ENCODE data around the gene KEAP1. TPM values are rescaled to one million over a fixed set of nuclear protein-coding genes. Genes with fewer than 3 reads are reported as not detected.

The KEAP1 gene
- total RNA-seq, 4 donors from 2014 or later = 39.7 to 127 (median 56.8) TPM

DNA sequence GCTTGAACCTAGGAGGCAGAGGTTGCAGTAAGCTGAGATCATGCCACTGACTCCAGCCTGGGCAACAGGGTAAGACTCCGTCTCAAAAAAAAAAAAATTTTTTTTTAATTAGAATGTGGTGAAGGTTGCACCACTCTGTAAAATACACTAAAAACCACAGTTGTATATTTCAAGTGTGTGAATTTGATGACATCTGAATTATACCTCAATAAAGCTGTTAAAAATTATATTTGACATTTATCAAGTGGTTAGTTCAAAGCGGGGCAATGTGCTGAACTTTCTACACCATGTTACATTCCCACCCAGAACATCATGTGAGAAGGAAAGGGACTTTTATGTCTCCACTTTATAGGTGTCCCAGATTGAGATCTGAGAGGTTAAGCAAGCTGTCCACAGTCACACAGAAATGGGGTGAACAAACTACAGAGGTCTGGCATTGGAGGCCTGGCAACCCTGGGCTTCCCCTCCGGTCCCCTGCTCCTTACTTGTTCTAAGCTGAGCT is 20.0 kb upstream of the KEAP1 start:
- Histone ChIP-seq H3K4me3 (no peak overlapping the region), H3K27me3 (peaks cover 3 to 5% of the 10 kb centered on the region in 2 donors), H3K27ac (no peak overlapping the region), H3K9me3 (no peaks in the 10 kb centered on the region), H3K4me1 (no peaks in the 10 kb centered on the region), H3K36me3 (no peaks in the 10 kb centered on the region)
- TF ChIP-seq, protein P1, sequence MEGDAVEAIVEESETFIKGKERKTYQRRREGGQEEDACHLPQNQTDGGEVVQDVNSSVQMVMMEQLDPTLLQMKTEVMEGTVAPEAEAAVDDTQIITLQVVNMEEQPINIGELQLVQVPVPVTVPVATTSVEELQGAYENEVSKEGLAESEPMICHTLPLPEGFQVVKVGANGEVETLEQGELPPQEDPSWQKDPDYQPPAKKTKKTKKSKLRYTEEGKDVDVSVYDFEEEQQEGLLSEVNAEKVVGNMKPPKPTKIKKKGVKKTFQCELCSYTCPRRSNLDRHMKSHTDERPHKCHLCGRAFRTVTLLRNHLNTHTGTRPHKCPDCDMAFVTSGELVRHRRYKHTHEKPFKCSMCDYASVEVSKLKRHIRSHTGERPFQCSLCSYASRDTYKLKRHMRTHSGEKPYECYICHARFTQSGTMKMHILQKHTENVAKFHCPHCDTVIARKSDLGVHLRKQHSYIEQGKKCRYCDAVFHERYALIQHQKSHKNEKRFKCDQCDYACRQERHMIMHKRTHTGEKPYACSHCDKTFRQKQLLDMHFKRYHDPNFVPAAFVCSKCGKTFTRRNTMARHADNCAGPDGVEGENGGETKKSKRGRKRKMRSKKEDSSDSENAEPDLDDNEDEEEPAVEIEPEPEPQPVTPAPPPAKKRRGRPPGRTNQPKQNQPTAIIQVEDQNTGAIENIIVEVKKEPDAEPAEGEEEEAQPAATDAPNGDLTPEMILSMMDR (IDR thresholded peaks at IDR 0.05) = no peak
- TF ChIP-seq POLR2A (IDR thresholded peaks at IDR 0.05) = no peak
- intact Hi-C loops (cut with DNase I; ENCODE audit: low total_unique reads) = no loop called here
- DNase-seq = no peak

GRCh38 chr19:10521461-10522171 is 18.5 kb upstream of the KEAP1 start:
- intact Hi-C loops (cut with DNase I; ENCODE audit: low total_unique reads) = no loop called here
- TF ChIP-seq, protein P1 (IDR thresholded peaks at IDR 0.05) = no peak
- no peak for TF ChIP-seq POLR2A (IDR thresholded peaks at IDR 0.05)

GRCh38 chr19:10520652-10521318 is 17.6 kb upstream of the KEAP1 start:
- H3K27me3 ChIP-seq = peaks cover 3 to 10% of the 10 kb centered on the region in 2 donors
- no peak for DNase-seq
- intact Hi-C loops (cut with DNase I; ENCODE audit: low total_unique reads) = no loop called here

More at GRCh38 chr19:10521461-10522171, 18.5 kb upstream of the KEAP1 start:
- no peak for DNase-seq
- H3K27me3 ChIP-seq = peaks cover 3 to 5% of the 10 kb centered on the region in 2 donors
- H3K9me3 ChIP-seq = no peaks in the 10 kb centered on the region
- no peak overlapping the region for H3K27ac ChIP-seq
- no peak overlapping the region for H3K4me3 ChIP-seq
- H3K4me1 ChIP-seq = peaks cover 0 to 7% of the 10 kb centered on the region in 2 donors
- H3K36me3 ChIP-seq = no peaks in the 10 kb centered on the region

GRCh38 chr19:10519421-10519820 is 16.3 kb upstream of the KEAP1 start:
- DNase-seq = no peak
- H3K27ac ChIP-seq = no peak overlapping the region
- peaks cover 3 to 20% of the 10 kb centered on the region in 2 donors for H3K27me3 ChIP-seq
- no peaks in the 10 kb centered on the region for H3K9me3 ChIP-seq
- no peaks in the 10 kb centered on the region for H3K36me3 ChIP-seq
- TF ChIP-seq POLR2A (IDR thresholded peaks at IDR 0.05) = no peak
- TF ChIP-seq, protein P1 (IDR thresholded peaks at IDR 0.05) = no peak
- intact Hi-C loops (cut with DNase I; ENCODE audit: low total_unique reads) = no loop called here
- peaks cover 0 to 7% of the 10 kb centered on the region in 2 donors for H3K4me1 ChIP-seq
- H3K4me3 ChIP-seq = no peak overlapping the region

More at GRCh38 chr19:10520652-10521318, 17.6 kb upstream of the KEAP1 start:
- H3K9me3 ChIP-seq = no peaks in the 10 kb centered on the region
- H3K4me3 ChIP-seq = no peak overlapping the region
- H3K36me3 ChIP-seq = no peaks in the 10 kb centered on the region
- H3K4me1 ChIP-seq = peaks cover 0 to 7% of the 10 kb centered on the region in 2 donors
- H3K27ac ChIP-seq = no peak overlapping the region
- TF ChIP-seq, protein P1 (IDR thresholded peaks at IDR 0.05) = no peak
